Astrocyte of the hippocampus (primary cell): Measurements from ENCODE around the gene TAAR5.
"Not testable (repeated sequence)": the region's sequence is repeated elsewhere in the genome, so short reads cannot be mapped to it uniquely, and the experiment has no call there.

Experiments used
- DNase-seq: peaks from one replicate; pipeline ENCODE4 v3.0.0; 2011; ENCODE audit warnings: low read depth, low spot score

TAAR5 gene

GRCh38 chr6:132570221-132570777, 19.2 kb downstream of the TAAR5 start, which contains the start of gene TAAR6:
TAAR6 (plus strand) TSS chr6:132570322; CDS start chr6:132570322, 0 bp downstream.
- no peak for DNase-seq

- DNase-seq = no peak
Measured at GRCh38 chr6:132569170-132569569, 20.4 kb downstream of the TAAR5 start.

DNA sequence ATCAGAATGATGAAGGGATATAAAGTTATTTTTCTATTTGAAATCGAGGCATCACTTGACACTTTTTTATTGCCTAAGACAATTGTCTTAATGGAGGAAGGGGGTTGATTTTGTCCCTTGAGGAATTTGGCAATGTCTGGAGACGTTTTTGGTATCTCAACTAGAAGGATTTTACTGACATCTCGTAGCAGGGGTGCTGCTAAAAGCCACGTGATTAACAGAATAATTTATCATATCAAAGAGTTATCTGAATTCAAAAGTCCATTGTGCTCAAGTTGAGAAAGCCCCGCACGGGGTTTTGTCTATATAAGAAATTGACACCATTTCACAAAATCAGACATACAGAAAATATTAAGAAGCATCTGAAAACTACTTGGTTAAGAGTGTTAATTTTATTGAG, 20.9 kb downstream of the TAAR5 start:
- no peak for DNase-seq

GRCh38 chr6:132567566-132567965, 22.0 kb downstream of the TAAR5 start:
- no peak for DNase-seq

GRCh38 chr6:132566404-132566803, 23.1 kb downstream of the TAAR5 start:
- DNase-seq = no peak

DNA sequence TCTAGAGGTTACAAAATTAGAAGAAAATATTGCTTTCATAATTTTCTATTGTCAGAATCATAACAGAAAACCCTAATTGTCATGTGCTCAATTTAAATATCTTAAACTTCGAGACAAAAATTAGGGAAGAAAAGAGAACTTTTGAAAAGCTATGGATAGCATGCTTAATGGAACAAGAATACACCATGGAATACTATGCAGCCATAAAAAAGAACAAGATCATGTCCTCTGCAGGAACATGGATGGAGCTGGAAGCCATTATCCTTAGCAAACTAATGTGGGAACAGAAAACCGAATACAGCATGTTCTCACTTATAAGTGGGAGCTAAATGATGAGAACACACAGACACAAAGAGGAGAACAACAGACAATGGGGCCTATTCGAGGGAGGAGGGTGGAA, 29.5 kb downstream of the TAAR5 start:
- DNase-seq = not testable (repeated sequence)

DNA sequence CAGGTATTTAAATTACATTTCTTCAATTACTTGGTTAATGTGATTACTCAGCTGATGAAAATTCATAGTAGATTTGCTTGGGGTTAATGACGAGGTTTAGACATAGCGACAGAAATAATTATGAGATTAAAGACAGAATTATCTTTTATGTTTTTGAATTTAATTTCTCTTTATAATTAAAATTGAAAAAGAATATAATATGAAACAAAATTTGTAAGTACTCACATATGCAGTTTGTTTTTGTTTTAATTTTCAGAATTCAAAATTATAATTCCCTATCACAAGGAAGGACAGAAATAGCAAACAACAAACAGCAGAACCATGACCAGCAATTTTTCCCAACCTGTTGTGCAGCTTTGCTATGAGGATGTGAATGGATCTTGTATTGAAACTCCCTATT, 37.2 kb downstream of the TAAR5 start, which contains the start of gene TAAR8:
TSS of gene TAAR8 (plus strand) at position 301 of the 400 bp plus-strand sequence. CDS start at position 322, 21 bp downstream.
- no peak for DNase-seq

GRCh38 chr6:132551214-132551613, 38.3 kb downstream of the TAAR5 start:
- no peak for DNase-seq

DNA sequence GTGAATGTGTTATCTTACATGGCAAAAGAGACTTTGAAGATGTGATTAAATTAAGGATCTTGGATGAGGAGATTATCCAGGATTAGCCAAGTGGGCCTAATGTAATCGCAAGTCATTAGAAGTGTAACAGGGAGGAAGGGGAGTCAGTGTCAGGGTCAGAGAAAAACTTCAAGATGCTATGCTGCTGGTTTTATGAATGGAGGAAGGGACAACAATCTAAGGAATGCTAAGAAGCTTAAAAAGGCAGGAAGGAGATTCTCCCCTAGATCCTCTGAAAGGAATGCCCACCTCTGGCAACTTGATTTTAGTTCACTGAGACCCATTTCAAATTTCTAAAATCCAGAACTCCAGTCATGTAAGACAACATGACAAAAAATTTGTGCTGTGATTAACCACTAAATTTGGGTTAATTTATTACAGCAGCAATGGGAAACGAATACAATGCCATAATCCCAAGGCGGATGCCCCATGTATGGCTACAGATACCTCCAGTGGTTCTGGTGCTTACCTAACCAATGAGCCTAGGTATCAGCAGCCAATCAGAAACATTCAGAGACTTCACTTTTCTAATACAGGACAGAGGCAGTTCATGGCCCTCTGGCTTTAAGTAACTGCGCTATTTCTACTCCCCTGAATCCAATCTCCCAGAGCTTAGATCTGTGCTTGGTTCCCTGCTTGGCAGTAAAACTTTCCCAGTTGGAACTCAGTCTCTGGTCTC, 40.6 kb downstream of the TAAR5 start:
- no peak for DNase-seq

DNA sequence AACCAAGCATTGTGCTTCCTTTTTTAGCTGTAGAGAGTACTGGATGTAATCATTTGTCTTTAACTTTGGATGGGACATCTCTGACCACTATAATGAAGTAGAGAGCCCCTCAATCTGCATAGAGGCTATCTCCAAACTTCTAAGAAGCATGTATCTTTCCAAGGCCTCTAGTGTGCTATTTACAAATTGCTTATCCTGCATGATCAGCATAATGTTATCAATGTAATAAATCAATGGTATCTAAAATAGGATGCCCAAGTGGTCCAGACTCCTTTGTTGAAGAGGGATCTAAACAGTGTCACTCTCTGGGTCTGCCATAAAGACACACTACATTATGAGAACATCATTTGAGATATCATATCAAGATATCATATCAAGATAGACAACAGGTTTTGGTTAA, 44.7 kb downstream of the TAAR5 start:
- no peak for DNase-seq
